CD4-positive, alpha-beta T cell (primary cell): ENCODE data around the gene DEPP1. TPM values are rescaled to one million over a fixed set of nuclear protein-coding genes. Genes with fewer than 3 reads are reported as not detected.

ENCODE experiments used
- ATAC-seq: fragments of 200-7000 bp; cut with Tn5 transposase; one replicate; pipeline ENCODE4 v1.10.0; 2022; ENCODE audit warnings: mild to moderate bottlenecking; ENCODE audit not compliant: poor library complexity
- CTCF ChIA-PET: fragments of 350-600 bp; sonication (Branson Sonifier 250); formaldehyde crosslinking; loops from one replicate; lab custom pipeline; 2021; ENCODE audit warnings: antibody characterized with exemption, inconsistent platforms; lab: Charles Lee
- POLR2A ChIA-PET: fragments of 350-600 bp; sonication (Branson Sonifier 250); formaldehyde crosslinking; loops from one replicate; lab custom pipeline; 2021; ENCODE audit warnings: antibody characterized with exemption, inconsistent platforms; lab: Charles Lee
- DNase-seq, 14 experiments: peaks; one replicate each; pipeline ENCODE4 v3.0.0-alpha.2; 2013 to 2020; ENCODE audit warnings: mixed read lengths in 2 of 14
- H3K27ac ChIP-seq, 2 donors: one replicate each; pipeline versions ENCODE4 v1.5.1 to v1.7.0; 2013; ENCODE audit warnings: low read length in 2 of 2, low read depth in 1 of 2, mild to moderate bottlenecking in 1 of 2
- H3K27me3 ChIP-seq, 2 experiments: 1 replicate in 1 of 2; 2 replicates in 1 of 2; pipeline versions ENCODE4 v1.6.1 to v1.7.0; 2013; ENCODE audit warnings: low read length in 2 of 2, control low read depth in 1 of 2, mild to moderate bottlenecking in 1 of 2, moderate library complexity in 1 of 2; ENCODE audit not compliant: insufficient read depth in 2 of 2, control insufficient read depth in 1 of 2
- H3K36me3 ChIP-seq: one replicate; pipeline ENCODE4 v1.6.1; 2013; ENCODE audit warnings: low read length, control low read depth; ENCODE audit not compliant: insufficient read depth
- H3K4me1 ChIP-seq: one replicate; pipeline ENCODE4 v1.6.1; 2013; ENCODE audit warnings: low read length, control low read depth; ENCODE audit not compliant: insufficient read depth
- H3K4me3 ChIP-seq: one replicate; pipeline ENCODE4 v1.5.1; 2013; ENCODE audit warnings: mild to moderate bottlenecking, low read length, moderate library complexity
- H3K9me3 ChIP-seq, 2 experiments: 1 replicate in 1 of 2; 2 replicates in 1 of 2; pipeline versions ENCODE4 v1.6.1 to v1.7.0; 2013; ENCODE audit warnings: low read length in 2 of 2, mild to moderate bottlenecking in 2 of 2, control low read depth in 1 of 2, moderate library complexity in 1 of 2; ENCODE audit not compliant: control insufficient read depth in 1 of 2, insufficient read depth in 1 of 2
- H3K27ac Mint-ChIP-seq: one replicate; pipeline ENCODE4 v1.8.0; 2020; ENCODE audit warnings: mixed read lengths
- H3K27me3 Mint-ChIP-seq: one replicate; pipeline ENCODE4 v1.8.0; 2021; ENCODE audit warnings: mixed read lengths
- H3K36me3 Mint-ChIP-seq: one replicate; pipeline ENCODE4 v1.8.0; 2021; ENCODE audit warnings: low read depth, mixed read lengths
- H3K4me1 Mint-ChIP-seq: one replicate; pipeline ENCODE4 v1.8.0; 2021; ENCODE audit warnings: low read depth, mixed read lengths
- H3K4me3 Mint-ChIP-seq: one replicate; pipeline ENCODE4 v1.8.0; 2020; ENCODE audit warnings: mild to moderate bottlenecking, mixed read lengths
- H3K9me3 Mint-ChIP-seq: one replicate; pipeline ENCODE4 v1.8.0; 2020; ENCODE audit warnings: mixed read lengths
- CTCF ChIP-seq: fragments of 200-600 bp; IDR thresholded peaks from one replicate; pipeline ENCODE4 v1.8.0; 2022; ENCODE audit warnings: antibody characterized with exemption, mild to moderate bottlenecking
- intact Hi-C, 2 experiments: fragments of 100-400 bp; cut with DNase I in 1 of 2; cut with micrococcal nuclease in 1 of 2; formaldehyde crosslinking; loops; one replicate each; pipeline versions ENCODE4 v1.15.1 to v1.9.0; 2023 to 2025; cut with DNase I, micrococcal nuclease
- total RNA-seq, 174 experiments: library from RNA in 2 of 174; stranded (reverse) in 2 of 174; gene quantifications; one replicate each; pipeline ENCODE4 v1.2.3 and lab custom pipeline; 2021 to 2026

DEPP1 gene
- total RNA-seq, 2 experiments from 2014 or later, result not detected

- TF ChIP-seq CTCF, result no peak
- Histone ChIP-seq H3K4me1 (peaks cover 17% of the 10 kb centered on the region), H3K27ac (no peak overlapping the region), H3K4me3 (no peak overlapping the region), H3K9me3 (no peaks in the 10 kb centered on the region), H3K36me3 (no peaks in the 10 kb centered on the region), H3K27me3 (no peaks in the 10 kb centered on the region)
- Mint-ChIP-seq H3K36me3 (no peaks in the 10 kb centered on the region), H3K27ac (no peak overlapping the region), H3K9me3 (no peaks in the 10 kb centered on the region), H3K4me1 (peaks cover 5% of the 10 kb centered on the region), H3K27me3 (peaks cover 13% of the 10 kb centered on the region), H3K4me3 (no peak overlapping the region)
- intact Hi-C loops, result no loop called here
- ChIA-PET CTCF (no interaction called here), POLR2A (no interaction called here)
- ATAC-seq (no peak), DNase-seq (no peak)
Measured at GRCh38 chr10:44936314-44936975, 42.2 kb downstream of the DEPP1 start.

GRCh38 chr10:44935966-44936295, 42.7 kb downstream of the DEPP1 start:
- Mint-ChIP-seq H3K36me3 (no peaks in the 10 kb centered on the region), H3K4me1 (peaks cover 5% of the 10 kb centered on the region), H3K4me3 (no peak overlapping the region), H3K9me3 (no peaks in the 10 kb centered on the region), H3K27ac (no peak overlapping the region), H3K27me3 (peaks cover 8% of the 10 kb centered on the region)
- H3K4me3 ChIP-seq, result no peak overlapping the region
- TF ChIP-seq CTCF, result no peak
- DNase-seq (no peak), ATAC-seq (no peak)
- no peaks in the 10 kb centered on the region for H3K36me3 ChIP-seq
- H3K27me3 ChIP-seq, result no peaks in the 10 kb centered on the region
- H3K4me1 ChIP-seq, result peaks cover 17% of the 10 kb centered on the region
- intact Hi-C loops, result no loop called here
- H3K9me3 ChIP-seq, result no peaks in the 10 kb centered on the region
- H3K27ac ChIP-seq, result no peak overlapping the region
- ChIA-PET CTCF (no interaction called here), POLR2A (no interaction called here)

- H3K4me1 Mint-ChIP-seq, result peaks cover 5% of the 10 kb centered on the region
- Histone ChIP-seq H3K9me3 (no peaks in the 10 kb centered on the region), H3K27ac (no peak overlapping the region), H3K27me3 (no peaks in the 10 kb centered on the region), H3K36me3 (no peaks in the 10 kb centered on the region), H3K4me3 (no peak overlapping the region), H3K4me1 (peaks cover 17% of the 10 kb centered on the region)
- no peaks in the 10 kb centered on the region for H3K36me3 Mint-ChIP-seq
- no peak overlapping the region for H3K4me3 Mint-ChIP-seq
- ChIA-PET POLR2A (no interaction called here), CTCF (no interaction called here)
- no peak for TF ChIP-seq CTCF
- no peak overlapping the region for H3K27ac Mint-ChIP-seq
- ATAC-seq (no peak), DNase-seq (no peak)
- no peaks in the 10 kb centered on the region for H3K9me3 Mint-ChIP-seq
- H3K27me3 Mint-ChIP-seq, result peaks cover 5% of the 10 kb centered on the region
- intact Hi-C loops, result no loop called here
Measured at GRCh38 chr10:44935201-44935965, 43.2 kb downstream of the DEPP1 start.
